ENCODE results near the gene ZNF805. TPM values are rescaled to one million over a fixed set of nuclear protein-coding genes. Genes with fewer than 3 reads are reported as not detected.

ZNF805 gene
- total and polyA plus RNA-seq, 2 of the 13 experiments (the other 11 are each of a cell fraction or from before 2014, with no cell fraction given) = 5.1 to 12.8 TPM

GRCh38 chr19:57279418-57280164 lies 39.2 kb downstream of the ZNF805 start (continued):
- TF ChIP-seq ZBTB2 (CRISPR knock-in tag; IDR thresholded peaks at IDR 0.05; ENCODE audit: low read depth) = peak; percentile 64; the same call in 1 of the 2 replicates
- TF ChIP-seq ZNF207 (IDR thresholded peaks at IDR 0.05; ENCODE audit: borderline replicate concordance) = no peak
- TF ChIP-seq POLR2G (IDR thresholded peaks at IDR 0.05; ENCODE audit: low read depth, low read length) = peak; percentile 98
- TF ChIP-seq ZFP62 (CRISPR knock-in tag; IDR thresholded peaks at IDR 0.05) = no peak
- 0 out of 2 replicates have a peak, but pooled peaks have one; percentile 44 for TF ChIP-seq ZNF816 (CRISPR knock-in tag; IDR thresholded peaks at IDR 0.05; ENCODE audit: borderline replicate concordance)
- TF ChIP-seq ZNF841 (CRISPR knock-in tag; IDR thresholded peaks at IDR 0.05; ENCODE audit: borderline replicate concordance) = no peak
- TF ChIP-seq ZNF264 (CRISPR knock-in tag; IDR thresholded peaks at IDR 0.05) = peak; percentile 86
- TF ChIP-seq ARID3A (IDR thresholded peaks at IDR 0.05; ENCODE audit: low read depth, low read length) = peak; percentile 37; the same call in 1 of the 2 replicates
- TF ChIP-seq ELK4 (CRISPR knock-in tag; IDR thresholded peaks at IDR 0.05; ENCODE audit: borderline replicate concordance) = no peak; the same call in 1 of the 2 replicates
- TF ChIP-seq ZNF570 (CRISPR knock-in tag; IDR thresholded peaks at IDR 0.05; ENCODE audit: borderline replicate concordance) = no peak
- 0 out of 2 replicates have a peak, but pooled peaks have one; percentile 9 for TF ChIP-seq KDM1A (CRISPR knock-in tag; IDR thresholded peaks at IDR 0.05)
- TF ChIP-seq MTF2 (CRISPR knock-in tag; IDR thresholded peaks at IDR 0.05; ENCODE audit: borderline replicate concordance) = no peak
- TF ChIP-seq RAD51 (IDR thresholded peaks at IDR 0.05; ENCODE audit: borderline replicate concordance) = no peak
- no peak for TF ChIP-seq ZNF230 (CRISPR knock-in tag; IDR thresholded peaks at IDR 0.05)
- no peak for TF ChIP-seq TMF1 (CRISPR knock-in tag; IDR thresholded peaks at IDR 0.05; ENCODE audit: low read depth)
- TF ChIP-seq ZNF292 (CRISPR knock-in tag; IDR thresholded peaks at IDR 0.05; ENCODE audit: borderline replicate concordance, low read depth) = no peak; the same call in 1 of the 2 replicates
- no peak for TF ChIP-seq AGO1 (IDR thresholded peaks at IDR 0.05; ENCODE audit: low read depth, low read length, poor library complexity, severe bottlenecking)
- TF ChIP-seq NFKBIZ (CRISPR knock-in tag; IDR thresholded peaks at IDR 0.05) = peak; percentile 96; the same call in 1 of the 2 replicates
- TF ChIP-seq CTCF (CRISPR knock-in tag; IDR thresholded peaks at IDR 0.05) = peak; percentile 78
- no peak; the same call in 1 of the 2 replicates for TF ChIP-seq SPEN (CRISPR knock-in tag; IDR thresholded peaks at IDR 0.05; ENCODE audit: low read depth)
- peak; percentile 94 for TF ChIP-seq ATF3 (CRISPR knock-in tag; IDR thresholded peaks at IDR 0.05)
- no peak; the same call in 1 of the 2 replicates for TF ChIP-seq ZKSCAN1 (IDR thresholded peaks at IDR 0.05; ENCODE audit: low read length)

Data from HepG2 (cell line).